ENCODE measurements around the gene ATXN1.
"Not testable (repeated sequence)": the region's sequence is repeated elsewhere in the genome, so short reads cannot be mapped to it uniquely, and the experiment has no call there.

Gene ATXN1

GRCh38 chr6:16464045-16464444 is 297.2 kb downstream of the ATXN1 start:
- no peak for TF ChIP-seq CTCF (IDR thresholded peaks at IDR 0.05; ENCODE audit: low read depth, low read length, missing control alignments)
- no peak for DNase-seq (ENCODE audit: low read depth)
- no peak overlapping the region for H3K4me3 ChIP-seq (ENCODE audit: low read depth, low read length)

GRCh38 chr6:16463246-16463645 is 298.0 kb downstream of the ATXN1 start:
- not testable (repeated sequence) for DNase-seq (ENCODE audit: low read depth); H3K4me3 ChIP-seq (ENCODE audit: low read depth, low read length)

GRCh38 chr6:16461491-16461890 is 299.8 kb downstream of the ATXN1 start:
- TF ChIP-seq CTCF (IDR thresholded peaks at IDR 0.05; ENCODE audit: low read depth, low read length, missing control alignments) = no peak
- no peak for DNase-seq (ENCODE audit: low read depth)
- no peak overlapping the region for H3K4me3 ChIP-seq (ENCODE audit: low read depth, low read length)

- DNase-seq (ENCODE audit: low read depth); H3K4me3 ChIP-seq (ENCODE audit: low read depth, low read length): not testable (repeated sequence)
Observed at GRCh38 chr6:16459472-16459871, 301.8 kb downstream of the ATXN1 start.

GRCh38 chr6:16452348-16452747 is 308.9 kb downstream of the ATXN1 start:
- no peak for TF ChIP-seq CTCF (IDR thresholded peaks at IDR 0.05; ENCODE audit: low read depth, low read length, missing control alignments)
- H3K4me3 ChIP-seq (ENCODE audit: low read depth, low read length) = no peak overlapping the region
- DNase-seq (ENCODE audit: low read depth) = no peak

GRCh38 chr6:16450821-16451220 is 310.4 kb downstream of the ATXN1 start:
- no peak for TF ChIP-seq CTCF (IDR thresholded peaks at IDR 0.05; ENCODE audit: low read depth, low read length, missing control alignments)
- H3K4me3 ChIP-seq (ENCODE audit: low read depth, low read length) = no peak overlapping the region
- no peak for DNase-seq (ENCODE audit: low read depth)

GRCh38 chr6:16450285-16450684 is 311.0 kb downstream of the ATXN1 start:
- no peak for DNase-seq (ENCODE audit: low read depth)

GRCh38 chr6:16446273-16446672 is 315.0 kb downstream of the ATXN1 start:
- TF ChIP-seq CTCF (IDR thresholded peaks at IDR 0.05; ENCODE audit: low read depth, low read length, missing control alignments) = no peak
- DNase-seq (ENCODE audit: low read depth) = no peak
- H3K4me3 ChIP-seq (ENCODE audit: low read depth, low read length) = no peak overlapping the region

More at GRCh38 chr6:16450285-16450684, 311.0 kb downstream of the ATXN1 start:
- H3K4me3 ChIP-seq (ENCODE audit: low read depth, low read length) = no peak overlapping the region
- no peak for TF ChIP-seq CTCF (IDR thresholded peaks at IDR 0.05; ENCODE audit: low read depth, low read length, missing control alignments)
